PC-9 (cell line): ENCODE data around the gene HNRNPA0.

ENCODE experiments used
- EZH2 ChIP-seq: fragments of 200-600 bp; sonication (generic); IDR thresholded peaks from 2 replicates; pipeline ENCODE4 v1.8.0; 2017; ENCODE audit warnings: antibody characterized with exemption, low read depth
- TF ChIP-seq, protein P1 (sequence below): fragments of 200-600 bp; sonication (generic); conservative IDR thresholded peaks from 2 replicates; pipeline ENCODE4 v1.6.1; 2017; ENCODE audit warnings: mixed run types, antibody characterized with exemption, mild to moderate bottlenecking, moderate library complexity

GRCh38 chr5:137730336-137730735 lies 23.8 kb downstream of the HNRNPA0 start:
- TF ChIP-seq, protein P1, sequence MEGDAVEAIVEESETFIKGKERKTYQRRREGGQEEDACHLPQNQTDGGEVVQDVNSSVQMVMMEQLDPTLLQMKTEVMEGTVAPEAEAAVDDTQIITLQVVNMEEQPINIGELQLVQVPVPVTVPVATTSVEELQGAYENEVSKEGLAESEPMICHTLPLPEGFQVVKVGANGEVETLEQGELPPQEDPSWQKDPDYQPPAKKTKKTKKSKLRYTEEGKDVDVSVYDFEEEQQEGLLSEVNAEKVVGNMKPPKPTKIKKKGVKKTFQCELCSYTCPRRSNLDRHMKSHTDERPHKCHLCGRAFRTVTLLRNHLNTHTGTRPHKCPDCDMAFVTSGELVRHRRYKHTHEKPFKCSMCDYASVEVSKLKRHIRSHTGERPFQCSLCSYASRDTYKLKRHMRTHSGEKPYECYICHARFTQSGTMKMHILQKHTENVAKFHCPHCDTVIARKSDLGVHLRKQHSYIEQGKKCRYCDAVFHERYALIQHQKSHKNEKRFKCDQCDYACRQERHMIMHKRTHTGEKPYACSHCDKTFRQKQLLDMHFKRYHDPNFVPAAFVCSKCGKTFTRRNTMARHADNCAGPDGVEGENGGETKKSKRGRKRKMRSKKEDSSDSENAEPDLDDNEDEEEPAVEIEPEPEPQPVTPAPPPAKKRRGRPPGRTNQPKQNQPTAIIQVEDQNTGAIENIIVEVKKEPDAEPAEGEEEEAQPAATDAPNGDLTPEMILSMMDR, result no peak
- TF ChIP-seq EZH2, result no peak
